GM18517 (cell line): ENCODE data around the gene KRT2.
"Not testable (repeated sequence)": the region's sequence is repeated elsewhere in the genome, so short reads cannot be mapped to it uniquely, and the experiment has no call there.

ENCODE experiments used
- ATAC-seq: cut with Tn5 transposase; IDR thresholded peaks from one replicate; pipeline ENCODE4 v1.9.1; 2021; ENCODE audit warnings: mild to moderate bottlenecking, moderate library complexity; ENCODE audit not compliant: unreplicated experiment

KRT2 gene

DNA sequence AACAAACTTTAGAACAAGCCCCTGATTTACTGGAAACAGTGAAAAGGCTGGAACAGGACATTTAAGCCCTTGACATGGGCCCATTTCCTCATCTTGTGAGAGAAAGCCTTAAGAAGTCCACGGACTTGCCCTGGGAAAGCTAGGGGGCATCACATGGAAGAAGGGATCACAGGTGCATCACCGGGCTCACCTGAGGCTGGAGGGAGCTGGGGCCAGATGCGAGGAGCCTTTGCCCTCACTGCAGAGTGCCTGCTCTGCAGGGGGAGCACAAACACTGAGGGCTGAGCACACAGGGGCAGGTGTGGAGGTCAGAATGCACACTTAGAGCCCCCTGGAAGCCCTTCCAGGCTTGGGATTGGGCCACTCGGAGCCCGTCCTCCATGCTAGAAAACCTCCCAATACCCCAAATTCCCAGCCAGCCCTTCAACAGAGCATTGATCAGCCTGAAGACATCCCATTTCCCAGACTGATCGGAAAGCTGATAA, 33.4 kb upstream of the KRT2 start:
- no peak for ATAC-seq

GRCh38 chr12:52684431-52684830, 32.4 kb upstream of the KRT2 start:
- no peak for ATAC-seq

- ATAC-seq: no peak
Measured at GRCh38 chr12:52683575-52684300, 31.7 kb upstream of the KRT2 start.

DNA sequence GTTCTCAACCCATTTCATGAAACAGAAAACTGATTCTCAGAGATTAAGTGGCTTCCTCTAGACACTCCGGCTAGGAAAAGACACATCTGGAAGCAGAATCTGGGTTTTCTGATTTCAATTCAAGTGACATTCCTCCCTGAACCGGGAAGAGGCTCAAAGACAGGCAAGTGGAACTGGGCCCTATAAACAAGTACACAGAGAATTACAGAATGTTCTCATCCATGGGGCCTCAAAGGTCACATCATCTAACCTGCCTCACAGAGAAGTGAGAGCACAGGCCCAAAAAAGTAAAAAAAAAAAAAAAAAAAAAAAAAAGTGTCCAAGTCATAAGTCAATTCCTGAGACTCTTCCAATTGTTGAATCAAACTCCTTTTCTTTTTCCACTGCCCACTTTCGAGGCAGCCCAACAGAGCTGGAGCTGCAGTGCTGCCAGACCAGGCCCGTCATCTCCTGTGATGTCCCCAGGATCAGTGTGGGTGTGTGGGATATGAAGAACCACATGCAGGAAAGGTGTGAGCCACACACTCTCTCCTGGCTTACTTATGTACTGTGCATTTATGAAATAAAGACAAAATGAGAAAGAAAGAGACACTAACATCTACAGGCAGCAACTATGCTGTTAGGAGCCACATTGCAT, 31.0 kb upstream of the KRT2 start:
- ATAC-seq: no peak

DNA sequence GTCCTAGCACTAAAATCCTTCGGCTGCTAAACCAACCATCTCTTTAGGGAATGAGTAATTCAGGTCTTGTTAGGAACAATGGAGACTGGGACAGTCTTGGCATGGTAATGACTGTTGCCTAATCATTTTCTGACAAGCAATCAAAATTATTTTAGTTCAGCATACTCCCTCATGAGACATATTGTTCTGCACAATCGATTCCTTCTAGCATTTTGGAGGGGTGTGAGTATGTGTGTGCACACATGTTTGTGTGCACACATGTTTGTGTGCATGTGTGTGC, 30.3 kb upstream of the KRT2 start:
- ATAC-seq: no peak

GRCh38 chr12:52681526-52682380, 29.7 kb upstream of the KRT2 start:
- ATAC-seq: no peak

DNA sequence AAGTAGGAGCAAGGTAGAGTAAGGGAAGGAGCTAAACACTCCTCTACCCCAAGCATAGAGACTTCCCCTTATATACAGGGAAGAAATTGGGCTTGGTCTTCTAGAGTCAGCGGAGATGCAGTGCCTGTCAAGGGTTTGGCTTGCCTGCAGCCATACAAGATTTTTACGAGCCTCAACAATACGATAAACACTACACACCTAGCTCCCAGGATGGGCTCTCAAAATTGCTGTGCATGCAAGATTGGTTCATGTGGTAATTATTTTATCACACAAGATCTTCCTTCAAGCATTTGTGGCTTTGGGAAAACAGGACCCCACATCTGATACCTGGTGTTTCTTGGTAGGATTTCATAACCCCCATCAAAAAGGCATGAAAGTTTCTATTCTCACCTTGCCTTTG, 28.4 kb upstream of the KRT2 start, which contains the start of gene KRT1:
KRT1 (minus strand) TSS at position 45 of the 400 bp plus-strand sequence. CDS start 59 bp downstream, outside the sequence.
- ATAC-seq: no peak

GRCh38 chr12:52679875-52680274, 27.9 kb upstream of the KRT2 start:
- ATAC-seq: no peak

GRCh38 chr12:52677671-52678070, 25.7 kb upstream of the KRT2 start:
- ATAC-seq: no peak

DNA sequence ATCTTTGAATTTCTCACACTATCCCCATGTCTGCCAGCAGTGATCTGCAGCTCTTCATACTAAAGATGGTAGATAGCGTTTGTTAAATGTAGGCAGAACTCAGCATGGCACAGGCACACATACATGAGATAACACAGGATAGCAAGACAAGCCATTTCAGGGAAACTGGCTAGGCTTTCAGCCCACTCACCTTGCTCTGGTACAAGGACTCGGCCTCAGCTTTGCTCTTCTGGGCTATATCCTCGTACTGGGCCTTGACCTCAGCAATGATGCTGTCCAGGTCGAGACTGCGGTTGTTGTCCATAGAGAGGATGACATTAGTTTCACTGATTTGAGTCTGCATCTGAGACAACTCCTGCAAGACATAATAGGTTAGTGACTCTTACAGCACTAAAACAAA, 25.1 kb upstream of the KRT2 start:
- ATAC-seq: no peak

DNA sequence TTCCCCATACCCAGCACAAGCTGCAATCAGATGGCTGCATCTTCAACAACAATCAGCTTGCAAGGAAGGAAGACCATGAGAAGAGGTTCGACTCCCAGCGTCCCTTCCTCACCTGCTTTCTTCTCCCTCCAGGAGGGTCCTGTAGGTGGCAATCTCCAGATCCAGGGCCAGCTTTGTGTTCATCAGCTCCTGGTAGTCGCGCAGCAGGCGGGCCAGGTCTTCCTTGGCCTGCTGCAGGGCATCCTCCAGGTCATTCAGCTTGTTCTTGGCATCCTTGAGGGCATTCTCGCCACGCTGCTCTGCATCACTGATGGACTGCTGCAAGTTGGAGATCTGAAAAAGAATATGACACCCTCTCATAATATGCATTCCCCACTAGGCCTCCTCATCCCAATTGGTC, 24.2 kb upstream of the KRT2 start:
- ATAC-seq: no peak

GRCh38 chr12:52675301-52675701, 23.3 kb upstream of the KRT2 start:
- ATAC-seq: no peak

DNA sequence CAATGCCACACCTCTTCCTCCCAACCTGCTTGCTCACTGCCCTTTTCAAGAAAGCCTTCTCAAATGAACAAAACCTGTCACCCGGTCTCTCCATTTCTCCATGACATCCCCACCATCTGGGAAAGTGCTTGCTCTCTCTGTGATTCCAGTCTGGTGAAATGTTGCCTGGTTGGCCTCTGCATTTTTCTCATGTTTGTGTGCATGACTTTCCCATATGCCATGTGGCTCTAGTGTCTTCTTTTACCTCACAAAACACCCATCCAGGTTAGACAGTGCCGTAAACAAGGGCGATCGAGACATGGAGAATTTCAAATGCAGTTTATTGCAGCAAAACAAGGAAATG, 22.4 kb upstream of the KRT2 start:
- ATAC-seq: no peak

DNA sequence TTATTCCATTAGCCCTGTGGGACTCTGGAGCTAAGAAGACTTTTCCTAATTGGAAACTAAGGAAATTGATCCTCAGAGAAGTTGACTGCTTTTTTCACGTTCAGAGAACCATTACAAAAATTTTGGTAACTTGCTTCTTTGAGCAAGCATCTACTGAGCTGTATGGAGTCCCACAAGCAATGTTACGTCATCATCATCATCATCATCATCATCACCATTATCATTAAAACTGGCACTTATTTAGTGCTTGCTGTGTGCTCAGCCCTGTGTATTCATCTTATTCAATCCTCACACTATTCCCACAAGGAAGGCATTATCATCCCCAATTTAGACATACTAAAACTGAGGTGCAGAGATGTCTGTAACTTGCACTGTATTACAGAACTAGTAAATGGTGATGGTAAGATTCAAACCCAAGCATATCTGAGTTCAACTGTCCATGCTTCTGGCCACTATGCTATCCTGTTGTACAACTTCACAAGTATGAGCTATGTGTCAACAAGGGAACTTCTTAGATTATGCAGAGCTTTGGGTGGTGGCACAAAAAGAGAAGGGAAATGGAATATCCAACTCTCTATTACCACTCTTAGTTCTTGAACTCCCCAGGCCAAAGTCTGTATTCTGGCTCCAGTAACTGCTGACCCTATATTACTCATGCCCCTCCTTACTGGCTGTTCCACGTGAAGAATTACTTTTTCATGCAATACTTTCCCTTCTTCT, 21.9 kb upstream of the KRT2 start:
- ATAC-seq: no peak

DNA sequence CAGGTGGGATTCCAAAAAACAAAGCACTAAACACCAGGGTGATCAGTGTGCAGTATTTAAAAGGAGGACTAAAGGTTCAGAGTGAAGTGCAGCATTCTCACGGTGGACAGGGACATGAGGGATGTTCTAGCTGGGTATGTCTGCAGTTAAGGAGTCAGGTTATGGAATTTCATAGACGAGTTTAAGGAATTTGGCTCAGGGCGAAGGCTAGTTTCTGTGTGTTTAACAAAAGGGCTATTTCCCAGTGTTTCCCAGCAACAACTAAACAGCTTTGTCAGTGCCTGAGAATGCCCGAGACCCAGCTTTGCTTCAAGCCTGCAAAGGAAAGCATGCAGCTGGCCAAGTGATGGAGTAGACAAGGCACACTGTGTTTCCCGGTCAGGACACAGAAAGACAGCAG, 21.2 kb upstream of the KRT2 start:
- ATAC-seq: no peak

- no peak for ATAC-seq
Measured at GRCh38 chr12:52672321-52672933, 20.4 kb upstream of the KRT2 start.

DNA sequence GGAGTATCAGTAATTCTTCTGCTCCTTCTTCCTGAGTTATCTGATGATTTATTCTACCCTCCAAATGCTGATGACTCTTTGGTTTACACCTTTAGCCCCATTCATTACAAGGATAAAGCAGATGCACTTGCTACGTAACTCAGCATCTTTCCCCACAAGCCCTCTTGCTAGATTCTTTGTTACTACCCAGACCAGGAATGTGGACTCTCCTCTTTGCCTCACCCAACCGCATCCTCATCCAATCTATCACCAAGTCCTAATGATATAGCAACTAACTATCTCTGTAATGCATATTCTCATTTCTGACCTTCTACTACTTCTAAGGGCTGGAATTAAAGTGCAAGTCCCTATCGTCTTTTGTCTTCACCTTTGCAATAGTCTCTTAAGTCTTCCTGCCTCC, 18.9 kb upstream of the KRT2 start:
- ATAC-seq: no peak

GRCh38 chr12:52670506-52670905, 18.5 kb upstream of the KRT2 start:
- no peak for ATAC-seq

DNA sequence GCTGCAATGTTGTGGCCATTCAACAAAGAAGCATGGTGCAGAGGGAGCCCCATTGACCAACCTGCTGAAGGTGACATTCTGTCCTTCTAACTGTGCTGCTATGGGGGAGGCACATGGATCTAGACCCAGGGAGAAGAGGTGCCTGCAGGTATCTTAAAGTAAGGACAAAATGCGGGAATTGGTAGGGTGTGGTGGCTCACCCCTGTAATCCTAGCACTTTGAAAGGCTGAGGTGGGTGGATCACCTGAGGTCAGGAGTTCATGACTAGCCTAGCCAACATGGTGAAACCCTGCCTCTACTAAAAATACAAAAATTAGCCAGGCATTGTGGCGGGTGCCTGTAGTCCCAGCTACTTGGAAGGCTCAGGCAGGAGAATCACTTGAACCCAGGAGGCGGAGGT, 17.9 kb upstream of the KRT2 start:
- ATAC-seq: not testable (repeated sequence)

GRCh38 chr12:52669426-52669825, 17.4 kb upstream of the KRT2 start:
- no peak for ATAC-seq

DNA sequence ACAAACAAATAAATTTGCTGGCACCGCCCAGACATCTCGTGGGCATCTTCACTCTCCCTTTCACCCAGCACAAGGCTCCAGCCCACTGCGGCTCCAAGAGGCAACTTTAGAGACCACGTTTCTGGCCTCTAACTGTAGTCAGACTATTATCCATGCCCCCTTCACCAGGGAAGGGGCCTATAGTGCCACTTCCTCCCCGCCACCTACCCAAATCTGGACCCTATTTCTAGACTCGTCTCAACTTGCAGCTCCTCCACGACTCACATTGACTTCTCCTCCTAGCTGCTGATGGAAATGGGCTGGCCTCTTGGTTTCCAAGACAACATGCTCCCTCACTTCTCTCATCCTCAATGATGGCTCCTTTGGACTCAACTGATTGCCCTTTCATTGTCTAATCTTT, 15.9 kb upstream of the KRT2 start:
- no peak for ATAC-seq
